Keratinocyte (primary cell): ENCODE measurements around the gene SCN2B. TPM values are rescaled to one million over a fixed set of nuclear protein-coding genes. Genes with fewer than 3 reads are reported as not detected.

ENCODE experiments used
- DNase-seq: peaks from one replicate; pipeline ENCODE4 v3.0.0-alpha.2; 2011; ENCODE audit warnings: low read depth, missing footprints, low spot score
- FAIRE-seq: peaks from 2 replicates; lab custom pipeline; 2011; peaks lifted over from hg19 to GRCh38; lab: Jason Lieb, UNC
- H2AFZ ChIP-seq: 2 replicates; pipeline ENCODE4 v1.6.0; 2012; ENCODE audit warnings: low read length, control low read depth, inconsistent platforms; ENCODE audit not compliant: control insufficient read depth
- H3K27ac ChIP-seq: 2 replicates; pipeline ENCODE4 v1.5.1; 2011; ENCODE audit warnings: low read length; ENCODE audit not compliant: control insufficient read depth, insufficient read depth
- H3K27me3 ChIP-seq: 3 replicates; pipeline ENCODE4 v1.6.0; 2011; ENCODE audit warnings: low read length; ENCODE audit not compliant: control insufficient read depth, insufficient read depth; ENCODE audit errors: extremely low read depth
- H3K36me3 ChIP-seq, 2 experiments: 2 replicates in 1 of 2; 3 replicates in 1 of 2; pipeline ENCODE4 v1.5.1; 2011; ENCODE audit warnings: low read length in 2 of 2, mild to moderate bottlenecking in 1 of 2; ENCODE audit not compliant: control insufficient read depth in 2 of 2, insufficient read depth in 2 of 2; ENCODE audit errors: extremely low read depth in 1 of 2
- H3K4me1 ChIP-seq: 3 replicates; pipeline ENCODE4 v1.5.1; 2011; ENCODE audit warnings: low read length; ENCODE audit not compliant: control insufficient read depth, insufficient read depth; ENCODE audit errors: extremely low read depth
- H3K4me2 ChIP-seq: 3 replicates; pipeline ENCODE4 v1.6.0; 2011; ENCODE audit warnings: low read depth, low read length; ENCODE audit not compliant: control insufficient read depth, insufficient read depth; ENCODE audit errors: extremely low read depth
- H3K4me3 ChIP-seq, 3 experiments: fragments of 200-600 bp in 1 of 3; sonication (generic) in 1 of 3; 2 replicates in 2 of 3; 3 replicates in 1 of 3; pipeline ENCODE4 v1.5.1; 2011 to 2016; ENCODE audit warnings: low read length in 3 of 3, mild to moderate bottlenecking in 3 of 3, control low read depth in 2 of 3, inconsistent platforms in 1 of 3, low read depth in 1 of 3, mixed read lengths in 1 of 3, mixed run types in 1 of 3, moderate library complexity in 1 of 3; ENCODE audit not compliant: control insufficient read depth in 2 of 3, insufficient read depth in 2 of 3; ENCODE audit errors: extremely low read depth in 1 of 3
- H3K79me2 ChIP-seq: 2 replicates; pipeline ENCODE4 v1.6.0; 2012; ENCODE audit warnings: low read length; ENCODE audit not compliant: control insufficient read depth, insufficient read depth
- H3K9ac ChIP-seq: 3 replicates; pipeline ENCODE4 v1.6.0; 2011; ENCODE audit warnings: low read length; ENCODE audit not compliant: control insufficient read depth, insufficient read depth; ENCODE audit errors: extremely low read depth
- H3K9me1 ChIP-seq: 3 replicates; pipeline ENCODE4 v1.6.0; 2011; ENCODE audit warnings: low read length; ENCODE audit not compliant: control insufficient read depth, insufficient read depth; ENCODE audit errors: extremely low read depth
- H3K9me3 ChIP-seq: 2 replicates; pipeline ENCODE4 v1.5.1; 2012; ENCODE audit warnings: low read depth, low read length; ENCODE audit not compliant: control insufficient read depth
- H4K20me1 ChIP-seq: 3 replicates; pipeline ENCODE4 v1.6.0; 2011; ENCODE audit warnings: low read length; ENCODE audit not compliant: control insufficient read depth, insufficient read depth; ENCODE audit errors: extremely low read depth
- CTCF ChIP-seq, 3 experiments: IDR thresholded peaks in 1 of 3; conservative IDR thresholded peaks in 1 of 3; optimal IDR thresholded peaks in 1 of 3; 2 replicates in 2 of 3; 3 replicates in 1 of 3; pipeline versions ENCODE3 to v1.5.1; 2011; ENCODE audit warnings: low read length in 3 of 3, mild to moderate bottlenecking in 3 of 3, moderate library complexity in 2 of 3, control low read depth in 1 of 3, inconsistent platforms in 1 of 3; ENCODE audit not compliant: insufficient read depth in 2 of 3; ENCODE audit errors: extremely low read depth in 1 of 3
- EZH2 ChIP-seq: IDR thresholded peaks from one replicate; pipeline ENCODE4 v1.6.1; 2012; ENCODE audit warnings: inconsistent platforms, mild to moderate bottlenecking, low read length, moderate library complexity
- dilution Hi-C: fragments of 300-500 bp; cut with MboI; formaldehyde crosslinking; loops from one replicate; pipeline ENCODE4 v1.7.0; 2020; ENCODE audit warnings: low sequenced_read_pairs; ENCODE audit not compliant: extremely low pct_ligation_motif_present
- polyA plus RNA-seq, 5 experiments: library from polyadenylated mRNA; depleted of rRNA in 3 of 5; stranded (reverse) in 3 of 5; stranded (forward) in 1 of 5; unstranded in 1 of 5; fragments of >200 nt; gene quantifications; 1 replicate in 1 of 5; 2 replicates in 3 of 5; 3 replicates in 1 of 5; pipeline versions ENCODE4 v1.2.1 to v1.2.3, GENCODE V29; 2011 to 2012; ENCODE audit warnings: missing spikeins in 2 of 5, low read depth in 1 of 5, low replicate concordance in 1 of 5

Gene SCN2B
- polyA plus RNA-seq, 1 donor (not counting 4 experiments of a cell fraction or from before 2014, with no cell fraction given): 0.56 TPM

GRCh38 chr11:118136801-118137200 is 39.6 kb downstream of the SCN2B start:
- dilution Hi-C loops: no loop called here
- Histone ChIP-seq H2AFZ (no peak overlapping the region), H3K9me1 (no peaks in the 10 kb centered on the region), H3K4me1 (peaks cover 17% of the 10 kb centered on the region), H3K4me3 (no peak overlapping the region), H3K27me3 (peaks cover 4% of the 10 kb centered on the region), H3K79me2 (no peaks in the 10 kb centered on the region), H3K9me3 (no peaks in the 10 kb centered on the region), H3K4me2 (no peak overlapping the region), H3K9ac (no peak overlapping the region), H4K20me1 (no peaks in the 10 kb centered on the region), H3K27ac (no peak overlapping the region), H3K36me3 (no peaks in the 10 kb centered on the region)
- FAIRE-seq (no peak), DNase-seq (no peak)
- TF ChIP-seq EZH2 (no peak), CTCF (optimal IDR thresholded peaks at IDR 0.05 in 1 of 3, IDR thresholded peaks at IDR 0.05 in 1 of 3, conservative IDR thresholded peaks at IDR 0.05 in 1 of 3; ENCODE audit: extremely low read depth in 1 of 3, insufficient read depth in 2 of 3, low read length in 3 of 3) (no peak)

DNA sequence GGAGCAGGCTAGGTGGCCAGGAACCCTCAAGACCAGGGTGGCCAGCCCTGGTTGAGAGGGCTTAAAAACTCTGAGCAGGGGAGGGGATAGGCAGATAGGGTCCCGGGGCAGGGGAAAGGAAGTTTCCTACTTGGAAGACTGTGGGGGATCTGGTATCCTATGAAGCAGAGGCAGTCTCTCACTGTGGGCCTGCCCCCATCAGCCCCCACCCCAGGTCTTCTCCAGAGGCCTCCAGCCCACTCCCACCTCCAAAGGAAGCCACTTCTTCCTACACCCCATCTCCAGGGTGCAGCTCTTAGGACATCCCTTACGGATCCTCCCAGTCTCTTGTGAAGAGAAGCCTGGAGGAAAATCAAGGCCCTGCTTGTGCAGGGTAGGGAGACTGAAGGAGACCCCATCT is 40.1 kb downstream of the SCN2B start:
- DNase-seq (no peak), FAIRE-seq (no peak)
- no peaks in the 10 kb centered on the region for H3K9me3 ChIP-seq
- H2AFZ ChIP-seq: no peak overlapping the region
- no peak for TF ChIP-seq EZH2
- TF ChIP-seq CTCF (optimal IDR thresholded peaks at IDR 0.05 in 1 of 3, IDR thresholded peaks at IDR 0.05 in 1 of 3, conservative IDR thresholded peaks at IDR 0.05 in 1 of 3; ENCODE audit: extremely low read depth in 1 of 3, insufficient read depth in 2 of 3, low read length in 3 of 3): no peak
- no peaks in the 10 kb centered on the region for H3K36me3 ChIP-seq
- H3K27me3 ChIP-seq: peaks cover 4% of the 10 kb centered on the region
- H3K9ac ChIP-seq: no peak overlapping the region
- H3K4me3 ChIP-seq: no peak overlapping the region
- no peaks in the 10 kb centered on the region for H3K79me2 ChIP-seq
- dilution Hi-C loops: no loop called here
- H3K4me2 ChIP-seq: no peak overlapping the region
- no peak overlapping the region for H3K27ac ChIP-seq
- no peaks in the 10 kb centered on the region for H3K9me1 ChIP-seq
- H4K20me1 ChIP-seq: no peaks in the 10 kb centered on the region
- H3K4me1 ChIP-seq: peaks cover 13% of the 10 kb centered on the region
